Smooth muscle cell (in vitro differentiated cells): ENCODE measurements around the gene STK32B. TPM values are rescaled to one million over a fixed set of nuclear protein-coding genes. Genes with fewer than 3 reads are reported as not detected.
A peak's percentile ranks its signal among the peaks of the same experiment; 100 is the strongest.

Experiments used
- DNase-seq: peaks from one replicate; lab custom pipeline; 2025; ENCODE audit not compliant: unreplicated experiment; lab: John Stamatoyannopoulos, UW
- H2AFZ ChIP-seq: fragments of 200-600 bp; sonication (generic); 2 replicates; pipeline ENCODE4 v1.6.0; 2016; ENCODE audit warnings: antibody characterized with exemption, low read depth, mild to moderate bottlenecking
- H3F3A ChIP-seq: fragments of 200-600 bp; sonication (generic); 2 replicates; pipeline ENCODE4 v1.6.0; 2017; ENCODE audit warnings: antibody characterized with exemption, low read depth
- H3K27ac ChIP-seq: fragments of 200-600 bp; sonication (generic); 2 replicates; pipeline ENCODE4 v1.5.1; 2016; ENCODE audit warnings: low read depth, mild to moderate bottlenecking
- H3K27me3 ChIP-seq: fragments of 200-600 bp; sonication (generic); 2 replicates; pipeline ENCODE4 v1.6.1; 2016; ENCODE audit warnings: low read depth, mild to moderate bottlenecking
- H3K36me3 ChIP-seq: fragments of 200-600 bp; sonication (generic); 2 replicates; pipeline ENCODE4 v1.5.1; 2016; ENCODE audit warnings: low read depth
- H3K4me1 ChIP-seq: fragments of 200-600 bp; sonication (generic); 2 replicates; pipeline ENCODE4 v1.5.1; 2016; ENCODE audit warnings: low read depth
- H3K4me2 ChIP-seq: fragments of 200-600 bp; sonication (generic); 2 replicates; pipeline ENCODE4 v1.6.0; 2016; ENCODE audit warnings: mild to moderate bottlenecking
- H3K4me3 ChIP-seq: fragments of 200-600 bp; sonication (generic); 2 replicates; pipeline ENCODE4 v1.5.1; 2016; ENCODE audit warnings: mild to moderate bottlenecking
- H3K79me2 ChIP-seq: fragments of 200-600 bp; sonication (generic); 2 replicates; pipeline ENCODE4 v1.6.0; 2016; ENCODE audit warnings: low read depth, mild to moderate bottlenecking
- H3K9ac ChIP-seq: fragments of 200-600 bp; sonication (generic); 2 replicates; pipeline ENCODE4 v1.6.0; 2016; ENCODE audit warnings: low read depth
- H3K9me3 ChIP-seq: fragments of 200-600 bp; sonication (generic); replicated peaks from 2 replicates; pipeline ENCODE4 v1.5.1; 2016; ENCODE audit warnings: low read depth
- H4K20me1 ChIP-seq: fragments of 200-600 bp; sonication (generic); 2 replicates; pipeline ENCODE4 v1.6.0; 2016; ENCODE audit warnings: low read depth
- WGBS: methylation state at CpG from one replicate; pipeline ENCODE4 v1.1.7; 2016; ENCODE audit warnings: low lambda C conversion rate; 5-methylcytosine and 5-hydroxymethylcytosine counted together
- polyA plus RNA-seq: library from polyadenylated mRNA; unstranded; fragments of >200 nt; fragmentation: Nextera tagmentation; extraction: Ambion mirVana; gene quantifications from 2 replicates; pipeline ENCODE4 v1.2.1, GENCODE V29; 2016
- total RNA-seq: library from RNA; depleted of rRNA; stranded (reverse); fragments of >200 nt; gene quantifications from 2 replicates; pipeline ENCODE4 v1.2.3, GENCODE V29; 2014
- TF ChIP-seq, protein P1 (sequence below): fragments of 200-600 bp; sonication (generic); IDR thresholded peaks from 2 replicates; pipeline ENCODE4 v1.5.1; 2017; ENCODE audit warnings: borderline replicate concordance, mild to moderate bottlenecking, antibody characterized with exemption; ENCODE audit not compliant: insufficient read depth, poor library complexity, severe bottlenecking

STK32B gene
- total and polyA plus RNA-seq, 2 experiments from 2014 or later = 3.5 to 4.0 TPM

- Histone ChIP-seq H3K27me3 (no peaks in the 10 kb centered on the region), H4K20me1 (no peaks in the 10 kb centered on the region), H3K4me2 (no peak overlapping the region), H3K4me1 (no peaks in the 10 kb centered on the region), H3K9me3 (no peaks in the 10 kb centered on the region), H2AFZ (no peak overlapping the region), H3K4me3 (no peak overlapping the region), H3F3A (peaks cover 3% of the 10 kb centered on the region), H3K36me3 (no peaks in the 10 kb centered on the region), H3K9ac (no peak overlapping the region), H3K27ac (no peak overlapping the region), H3K79me2 (no peaks in the 10 kb centered on the region)
- no peak for DNase-seq
- 94% methylated on average over 5 of the region's 5 CpGs for WGBS
- TF ChIP-seq, protein P1, sequence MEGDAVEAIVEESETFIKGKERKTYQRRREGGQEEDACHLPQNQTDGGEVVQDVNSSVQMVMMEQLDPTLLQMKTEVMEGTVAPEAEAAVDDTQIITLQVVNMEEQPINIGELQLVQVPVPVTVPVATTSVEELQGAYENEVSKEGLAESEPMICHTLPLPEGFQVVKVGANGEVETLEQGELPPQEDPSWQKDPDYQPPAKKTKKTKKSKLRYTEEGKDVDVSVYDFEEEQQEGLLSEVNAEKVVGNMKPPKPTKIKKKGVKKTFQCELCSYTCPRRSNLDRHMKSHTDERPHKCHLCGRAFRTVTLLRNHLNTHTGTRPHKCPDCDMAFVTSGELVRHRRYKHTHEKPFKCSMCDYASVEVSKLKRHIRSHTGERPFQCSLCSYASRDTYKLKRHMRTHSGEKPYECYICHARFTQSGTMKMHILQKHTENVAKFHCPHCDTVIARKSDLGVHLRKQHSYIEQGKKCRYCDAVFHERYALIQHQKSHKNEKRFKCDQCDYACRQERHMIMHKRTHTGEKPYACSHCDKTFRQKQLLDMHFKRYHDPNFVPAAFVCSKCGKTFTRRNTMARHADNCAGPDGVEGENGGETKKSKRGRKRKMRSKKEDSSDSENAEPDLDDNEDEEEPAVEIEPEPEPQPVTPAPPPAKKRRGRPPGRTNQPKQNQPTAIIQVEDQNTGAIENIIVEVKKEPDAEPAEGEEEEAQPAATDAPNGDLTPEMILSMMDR = no peak
Measured at GRCh38 chr4:5376015-5376414, 324.7 kb downstream of the STK32B start.

DNA sequence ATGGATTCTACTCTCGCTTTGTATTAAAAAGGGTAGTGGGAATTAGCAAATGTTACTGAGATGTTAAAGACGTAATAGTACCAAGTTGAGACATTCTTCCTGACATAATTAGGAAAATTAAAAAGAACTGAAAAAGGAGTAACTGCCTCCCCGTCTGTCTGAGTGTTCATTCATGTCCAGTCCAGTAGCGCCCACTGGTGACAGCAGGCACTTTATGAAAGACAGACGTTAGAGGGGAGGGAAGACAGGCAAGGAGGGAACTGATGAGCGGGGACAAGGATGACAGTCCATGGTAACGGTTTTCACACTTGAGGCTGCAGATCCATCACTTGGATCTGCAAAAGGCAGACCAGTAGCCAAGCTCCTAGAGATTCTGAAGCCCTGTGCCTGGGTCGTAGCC, 326.7 kb downstream of the STK32B start:
- H3K9me3 ChIP-seq = no peaks in the 10 kb centered on the region
- 83% methylated on average over 8 of the region's 8 CpGs for WGBS
- no peaks in the 10 kb centered on the region for H3K36me3 ChIP-seq
- no peak overlapping the region for H3K4me3 ChIP-seq
- no peak overlapping the region for H3K9ac ChIP-seq
- H3F3A ChIP-seq = peaks cover 16% of the 10 kb centered on the region
- no peak overlapping the region for H2AFZ ChIP-seq
- no peak overlapping the region for H3K27ac ChIP-seq
- no peaks in the 10 kb centered on the region for H3K79me2 ChIP-seq
- H3K4me1 ChIP-seq = no peaks in the 10 kb centered on the region
- H4K20me1 ChIP-seq = no peaks in the 10 kb centered on the region
- TF ChIP-seq, protein P1 = no peak
- H3K27me3 ChIP-seq = no peaks in the 10 kb centered on the region
- no peak for DNase-seq
- no peak overlapping the region for H3K4me2 ChIP-seq

GRCh38 chr4:5379895-5380294, 328.6 kb downstream of the STK32B start:
- Histone ChIP-seq H3K9ac (no peak overlapping the region), H3K9me3 (no peaks in the 10 kb centered on the region), H3K27me3 (no peaks in the 10 kb centered on the region), H3K4me1 (no peaks in the 10 kb centered on the region), H3K4me3 (no peak overlapping the region), H3K27ac (no peak overlapping the region), H3F3A (peaks cover 16% of the 10 kb centered on the region), H3K79me2 (no peaks in the 10 kb centered on the region), H2AFZ (no peak overlapping the region), H3K36me3 (no peaks in the 10 kb centered on the region), H4K20me1 (no peaks in the 10 kb centered on the region), H3K4me2 (no peak overlapping the region)
- WGBS = 61% methylated on average over 6 of the region's 6 CpGs
- DNase-seq = no peak
- TF ChIP-seq, protein P1 = no peak

DNA sequence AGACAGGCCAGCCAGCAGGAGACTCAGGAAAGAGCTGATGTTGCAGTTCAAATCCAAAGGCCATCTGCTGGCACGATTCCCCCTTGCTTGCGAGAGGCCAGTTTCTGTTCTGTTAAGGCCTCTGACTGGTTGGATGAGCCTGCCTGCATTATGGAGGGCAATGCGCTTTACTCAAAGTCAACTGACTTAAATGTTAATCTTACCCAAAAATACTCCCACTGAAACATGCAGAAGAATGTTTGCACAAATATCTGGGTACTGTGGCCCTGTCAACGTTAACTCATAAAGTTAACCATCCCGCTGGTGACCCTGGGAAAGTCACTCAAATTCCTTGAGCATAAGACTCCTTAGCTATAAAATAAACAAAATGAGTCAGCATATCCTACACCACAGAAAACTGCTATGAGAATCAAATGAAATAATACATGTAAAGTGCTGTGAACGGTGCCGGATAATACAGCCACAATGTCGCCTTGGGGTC, 330.7 kb downstream of the STK32B start:
- Histone ChIP-seq H3K9ac (no peak overlapping the region), H3K4me1 (no peaks in the 10 kb centered on the region), H3K4me2 (peak overlapping the region; percentile 80), H3K27ac (peak overlapping the region; percentile 68), H3F3A (peaks cover 16% of the 10 kb centered on the region), H4K20me1 (no peaks in the 10 kb centered on the region), H3K79me2 (no peaks in the 10 kb centered on the region), H3K27me3 (no peaks in the 10 kb centered on the region), H3K9me3 (no peaks in the 10 kb centered on the region), H3K4me3 (no peak overlapping the region), H3K36me3 (no peaks in the 10 kb centered on the region), H2AFZ (no peak overlapping the region)
- WGBS = 36% methylated on average over 8 of the region's 8 CpGs
- no peak for DNase-seq
- TF ChIP-seq, protein P1 = no peak
